Colonic mucosa (tissue), 4 donors: ENCODE data around the gene ABHD8. TPM values are rescaled to one million over a fixed set of nuclear protein-coding genes. Genes with fewer than 3 reads are reported as not detected.

Source experiments
- DNase-seq: peaks from one replicate; pipeline ENCODE4 v3.0.0-alpha.2; 2020
- H3K27ac ChIP-seq: fragments of 200-600 bp; one replicate; pipeline ENCODE4 v1.8.0; 2021
- H3K27me3 ChIP-seq: fragments of 200-600 bp; one replicate; pipeline ENCODE4 v1.8.0; 2021
- H3K36me3 ChIP-seq: fragments of 200-600 bp; one replicate; pipeline ENCODE4 v1.8.0; 2021
- H3K4me1 ChIP-seq: fragments of 200-600 bp; one replicate; pipeline ENCODE4 v1.8.0; 2021; ENCODE audit warnings: mild to moderate bottlenecking
- H3K4me3 ChIP-seq: fragments of 200-600 bp; one replicate; pipeline ENCODE4 v1.8.0; 2021
- H3K9ac ChIP-seq, 2 donors: one replicate each; pipeline ENCODE4 v1.7.0; 2013; ENCODE audit warnings: control low read depth in 2 of 2, low read depth in 2 of 2, low read length in 2 of 2
- H3K9me3 ChIP-seq: fragments of 200-600 bp; one replicate; pipeline ENCODE4 v1.8.0; 2021
- intact Hi-C: fragments of 100-400 bp; cut with DNase I; formaldehyde crosslinking; loops from one replicate; pipeline ENCODE4 v1.14.1; 2022
- total RNA-seq, 2 donors: library from RNA; stranded (reverse); fragmentation: NEBNext Ultra II Directional in 1 of 2; extraction: Animal tissue kit (Norgen Biotek cat#: 25700) in 1 of 2; gene quantifications; one replicate each; pipeline ENCODE4 v1.2.1, GENCODE V29; 2021
- TF ChIP-seq, protein P1 (sequence below): fragments of 200-600 bp; IDR thresholded peaks from one replicate; pipeline ENCODE4 v1.8.0; 2022; ENCODE audit warnings: antibody characterized with exemption, mild to moderate bottlenecking
- donor health status: healthy.
- donor health status: DM: no; HTN: no; CAD: no.
- donor health status: DM: no; HTN: no; CAD: no.

ABHD8 gene
- total RNA-seq, 2 donors from 2014 or later: 4.3 to 5.2 TPM

DNA sequence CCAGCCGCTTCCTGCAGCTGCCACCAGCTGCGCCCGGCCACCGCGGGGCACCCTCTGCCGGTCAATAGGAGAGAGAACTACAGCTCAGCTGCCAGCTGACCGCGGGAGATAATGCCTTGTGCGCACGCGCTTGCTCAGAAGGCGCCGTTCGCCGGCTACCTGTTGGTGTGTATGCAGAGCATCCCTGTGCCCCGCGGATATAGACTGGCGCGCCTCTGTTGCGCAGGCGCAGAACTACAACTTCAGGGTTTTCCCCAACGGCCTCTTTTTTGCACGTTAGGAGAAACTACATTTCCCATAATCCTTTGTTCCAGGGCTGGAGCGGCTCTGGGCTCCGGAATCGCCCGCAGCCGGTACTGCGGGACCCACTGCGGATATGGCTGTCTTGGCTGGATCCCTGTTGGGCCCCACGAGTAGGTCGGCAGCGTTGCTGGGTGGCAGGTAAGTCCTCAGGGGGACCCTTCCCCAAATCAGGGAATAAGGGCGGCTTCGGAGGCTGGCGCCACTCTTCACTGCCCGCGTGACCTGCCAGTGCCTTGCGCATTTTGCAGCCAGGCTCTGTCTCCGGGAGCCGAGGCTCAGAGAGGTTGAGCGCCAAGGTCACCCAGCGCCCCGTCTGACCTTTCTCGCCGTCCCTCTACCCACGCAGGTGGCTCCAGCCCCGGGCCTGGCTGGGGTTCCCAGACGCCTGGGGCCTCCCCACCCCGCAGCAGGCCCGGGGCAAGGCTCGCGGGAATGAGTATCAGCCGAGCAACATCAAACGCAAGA, 2.5 kb upstream of the ABHD8 start, which contains the start of gene MRPL34:
Gene MRPL34 (plus strand): TSS at position 356 of the 768 bp plus-strand sequence. CDS start 21 bp downstream, at position 377.
- Histone ChIP-seq H3K4me1 (peaks cover 22% of the 10 kb centered on the region), H3K27ac (peak within 1 kb of the TSS; percentile 93), H3K36me3 (no peaks in the 10 kb centered on the region), H3K9ac (peak within 1 kb of the TSS; percentile 72 to 94), H3K4me3 (peak within 1 kb of the TSS; percentile 72), H3K9me3 (no peaks in the 10 kb centered on the region), H3K27me3 (no peaks in the 10 kb centered on the region)
- TF ChIP-seq, protein P1, sequence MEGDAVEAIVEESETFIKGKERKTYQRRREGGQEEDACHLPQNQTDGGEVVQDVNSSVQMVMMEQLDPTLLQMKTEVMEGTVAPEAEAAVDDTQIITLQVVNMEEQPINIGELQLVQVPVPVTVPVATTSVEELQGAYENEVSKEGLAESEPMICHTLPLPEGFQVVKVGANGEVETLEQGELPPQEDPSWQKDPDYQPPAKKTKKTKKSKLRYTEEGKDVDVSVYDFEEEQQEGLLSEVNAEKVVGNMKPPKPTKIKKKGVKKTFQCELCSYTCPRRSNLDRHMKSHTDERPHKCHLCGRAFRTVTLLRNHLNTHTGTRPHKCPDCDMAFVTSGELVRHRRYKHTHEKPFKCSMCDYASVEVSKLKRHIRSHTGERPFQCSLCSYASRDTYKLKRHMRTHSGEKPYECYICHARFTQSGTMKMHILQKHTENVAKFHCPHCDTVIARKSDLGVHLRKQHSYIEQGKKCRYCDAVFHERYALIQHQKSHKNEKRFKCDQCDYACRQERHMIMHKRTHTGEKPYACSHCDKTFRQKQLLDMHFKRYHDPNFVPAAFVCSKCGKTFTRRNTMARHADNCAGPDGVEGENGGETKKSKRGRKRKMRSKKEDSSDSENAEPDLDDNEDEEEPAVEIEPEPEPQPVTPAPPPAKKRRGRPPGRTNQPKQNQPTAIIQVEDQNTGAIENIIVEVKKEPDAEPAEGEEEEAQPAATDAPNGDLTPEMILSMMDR: peak; percentile 63
- intact Hi-C loops: loop anchor here (2.0 kb wide), 1 partner anchor 29 kb away; the partner anchor contains the start of gene ANO8
- peak; percentile 97 for DNase-seq

- H3K4me1 ChIP-seq: peaks cover 16% of the 10 kb centered on the region
- TF ChIP-seq, protein P1: no peak
- H3K36me3 ChIP-seq: no peaks in the 10 kb centered on the region
- peak overlapping the region; percentile 72 for H3K4me3 ChIP-seq
- no peak for DNase-seq
- peak overlapping the region; percentile 93 for H3K27ac ChIP-seq
- no peaks in the 10 kb centered on the region for H3K9me3 ChIP-seq
- intact Hi-C loops: loop anchor here (2.0 kb wide), 1 partner anchor 30 kb away; the partner anchor contains the start of gene ANO8
- H3K27me3 ChIP-seq: no peaks in the 10 kb centered on the region
- peak overlapping the region in 1 of 2 donors; percentile 94 for H3K9ac ChIP-seq
These were observed 1.9 kb upstream of the ABHD8 start for GRCh38 chr19:17305216-17305516.

DNA sequence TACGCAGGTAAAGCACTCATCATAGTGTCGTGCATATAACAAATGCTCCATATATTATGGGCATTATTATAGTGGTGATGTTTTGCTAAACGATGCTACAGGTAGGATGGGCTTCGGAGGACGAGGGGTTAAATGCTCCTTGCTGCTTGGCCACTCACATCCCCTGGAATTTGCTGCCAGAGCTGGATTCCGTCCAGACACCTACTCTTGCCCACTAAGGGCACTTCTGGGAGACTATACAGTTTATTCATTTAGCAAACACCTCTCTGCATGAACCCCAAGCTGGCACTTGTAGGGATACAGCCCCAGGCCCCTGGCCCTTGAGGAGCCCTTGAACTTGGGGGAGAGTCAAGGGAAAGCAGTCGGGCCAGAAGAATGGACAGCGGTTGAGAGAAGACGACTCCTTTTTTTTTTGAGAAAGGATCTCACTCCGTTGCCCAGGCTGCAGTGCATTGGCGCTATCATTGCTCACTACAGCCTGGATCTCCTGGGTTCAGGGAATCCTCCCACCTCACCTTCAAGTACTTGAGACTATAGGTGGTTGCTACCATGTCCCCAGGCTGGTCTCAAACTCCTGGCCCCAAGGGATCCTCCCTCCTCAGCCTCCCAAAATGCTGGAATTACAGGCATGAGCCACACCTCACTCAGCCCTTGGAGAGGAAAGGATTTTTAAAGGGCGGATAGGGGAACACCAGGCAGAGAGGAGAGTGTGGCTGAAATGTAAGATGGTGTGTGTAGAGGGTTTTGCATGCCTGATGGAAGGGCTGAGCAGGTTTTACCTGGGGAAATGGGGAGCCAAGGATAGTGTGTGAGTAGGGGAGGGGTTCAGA, 1.4 kb upstream of the ABHD8 start:
- Histone ChIP-seq H3K4me3 (peak overlapping the region; percentile 72), H3K9me3 (no peaks in the 10 kb centered on the region), H3K9ac (peak overlapping the region in 1 of 2 donors; percentile 59), H3K27ac (peak overlapping the region; percentile 93), H3K36me3 (no peaks in the 10 kb centered on the region), H3K27me3 (no peaks in the 10 kb centered on the region), H3K4me1 (peaks cover 15% of the 10 kb centered on the region)
- intact Hi-C loops: loop anchor here (2.0 kb wide), 1 partner anchor 30 kb away; the partner anchor contains the start of gene ANO8
- TF ChIP-seq, protein P1: no peak
- no peak for DNase-seq

DNA sequence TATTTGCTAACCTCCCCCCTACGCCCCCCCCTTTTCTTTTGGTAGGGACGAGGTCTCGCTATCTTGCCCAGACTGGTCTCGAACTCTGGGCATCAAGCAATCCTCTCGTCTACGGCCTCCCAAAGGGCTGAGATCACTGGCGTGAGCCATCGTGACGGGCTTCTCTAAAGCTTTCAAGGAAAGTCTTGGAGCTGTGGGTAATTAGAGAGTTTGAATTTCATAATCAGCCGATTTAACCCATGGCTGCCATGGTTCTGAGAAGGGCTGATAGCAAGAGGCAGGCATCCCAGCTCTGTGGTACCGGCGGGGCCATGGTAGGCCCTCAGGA, 679 bp upstream of the ABHD8 start:
- DNase-seq: no peak
- no peak overlapping the region for H3K27ac ChIP-seq
- intact Hi-C loops: loop anchor here (2.0 kb wide), 1 partner anchor 31 kb away; the partner anchor contains the start of gene ANO8
- no peaks in the 10 kb centered on the region for H3K27me3 ChIP-seq
- TF ChIP-seq, protein P1: no peak
- no peaks in the 10 kb centered on the region for H3K36me3 ChIP-seq
- no peaks in the 10 kb centered on the region for H3K9me3 ChIP-seq
- H3K9ac ChIP-seq: no peak overlapping the region
- H3K4me1 ChIP-seq: peaks cover 15% of the 10 kb centered on the region
- peak overlapping the region; percentile 63 for H3K4me3 ChIP-seq

DNA sequence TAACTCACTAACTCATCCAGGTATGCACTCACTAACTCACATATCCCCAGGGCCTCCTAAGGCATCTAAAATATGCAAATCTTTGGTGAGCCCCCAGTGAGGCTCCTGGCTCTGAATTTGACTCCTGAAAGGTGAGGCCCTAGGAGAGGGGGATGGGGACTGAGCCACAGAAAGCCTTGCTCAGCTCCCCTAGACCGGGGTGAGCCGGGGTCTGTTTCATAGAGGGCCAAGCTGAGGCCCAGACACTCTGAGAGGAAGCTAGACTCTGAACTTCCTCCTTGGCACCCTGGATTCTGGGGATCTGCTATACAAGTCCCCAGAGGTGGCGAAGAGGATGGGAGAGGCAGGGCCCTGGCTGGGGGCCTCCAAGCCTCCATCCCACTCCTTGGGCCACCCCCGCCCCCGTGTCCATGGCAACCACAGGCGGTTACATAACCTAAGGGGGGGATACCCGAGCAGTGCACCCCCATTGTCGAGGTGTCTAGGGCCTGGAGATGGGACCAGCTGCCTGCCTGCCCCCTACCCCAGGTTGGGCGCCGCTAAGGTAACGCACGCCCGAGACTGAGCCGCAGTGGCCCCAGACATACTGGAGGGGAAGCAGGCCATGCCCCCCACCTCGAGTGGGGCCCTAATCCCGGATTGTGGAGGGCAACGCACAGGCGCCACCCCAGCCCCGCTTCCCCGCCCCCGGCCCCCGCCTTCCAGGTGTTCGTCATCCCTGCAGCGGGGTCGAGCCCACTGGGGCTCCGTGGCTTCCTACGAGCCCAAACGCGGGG, 646 bp downstream of the ABHD8 start:
- H3K36me3 ChIP-seq: no peaks in the 10 kb centered on the region
- DNase-seq: no peak
- H3K27ac ChIP-seq: peak overlapping the region; percentile 37
- intact Hi-C loops: no loop called here
- TF ChIP-seq, protein P1: no peak
- peak overlapping the region; percentile 63 for H3K4me3 ChIP-seq
- peak overlapping the region; percentile 46 to 87 for H3K9ac ChIP-seq
- no peaks in the 10 kb centered on the region for H3K9me3 ChIP-seq
- peaks cover 15% of the 10 kb centered on the region for H3K4me1 ChIP-seq
- H3K27me3 ChIP-seq: no peaks in the 10 kb centered on the region
